Measurements from ENCODE around the gene MED13L. TPM values are rescaled to one million over a fixed set of nuclear protein-coding genes. Genes with fewer than 3 reads are reported as not detected.

Gene MED13L
- total RNA-seq, 1 donor from 2014 or later = 89.0 TPM

DNA sequence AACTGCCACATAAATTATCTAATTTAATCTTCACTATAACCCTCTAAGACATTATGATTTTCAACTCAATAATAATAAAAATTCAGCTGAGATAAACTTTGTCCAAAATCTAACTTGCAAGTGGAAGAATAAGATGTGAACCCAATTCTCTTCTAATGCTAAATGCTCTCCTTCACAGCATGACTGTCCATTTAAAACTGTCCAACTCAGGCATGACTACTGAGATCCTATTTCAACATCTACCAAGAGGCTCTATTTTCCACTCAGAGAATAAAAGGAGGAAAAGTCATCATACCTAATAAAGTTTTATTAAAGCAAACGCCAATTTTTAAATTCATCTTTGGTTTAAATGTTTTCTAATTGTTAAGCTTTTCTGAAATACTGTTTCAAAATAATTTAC, 183.6 kb downstream of the MED13L start:
- TF ChIP-seq, protein P1, sequence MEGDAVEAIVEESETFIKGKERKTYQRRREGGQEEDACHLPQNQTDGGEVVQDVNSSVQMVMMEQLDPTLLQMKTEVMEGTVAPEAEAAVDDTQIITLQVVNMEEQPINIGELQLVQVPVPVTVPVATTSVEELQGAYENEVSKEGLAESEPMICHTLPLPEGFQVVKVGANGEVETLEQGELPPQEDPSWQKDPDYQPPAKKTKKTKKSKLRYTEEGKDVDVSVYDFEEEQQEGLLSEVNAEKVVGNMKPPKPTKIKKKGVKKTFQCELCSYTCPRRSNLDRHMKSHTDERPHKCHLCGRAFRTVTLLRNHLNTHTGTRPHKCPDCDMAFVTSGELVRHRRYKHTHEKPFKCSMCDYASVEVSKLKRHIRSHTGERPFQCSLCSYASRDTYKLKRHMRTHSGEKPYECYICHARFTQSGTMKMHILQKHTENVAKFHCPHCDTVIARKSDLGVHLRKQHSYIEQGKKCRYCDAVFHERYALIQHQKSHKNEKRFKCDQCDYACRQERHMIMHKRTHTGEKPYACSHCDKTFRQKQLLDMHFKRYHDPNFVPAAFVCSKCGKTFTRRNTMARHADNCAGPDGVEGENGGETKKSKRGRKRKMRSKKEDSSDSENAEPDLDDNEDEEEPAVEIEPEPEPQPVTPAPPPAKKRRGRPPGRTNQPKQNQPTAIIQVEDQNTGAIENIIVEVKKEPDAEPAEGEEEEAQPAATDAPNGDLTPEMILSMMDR (conservative IDR thresholded peaks at IDR 0.05) = no peak
- no peaks in the 10 kb centered on the region for H3K9me3 Mint-ChIP-seq

DNA sequence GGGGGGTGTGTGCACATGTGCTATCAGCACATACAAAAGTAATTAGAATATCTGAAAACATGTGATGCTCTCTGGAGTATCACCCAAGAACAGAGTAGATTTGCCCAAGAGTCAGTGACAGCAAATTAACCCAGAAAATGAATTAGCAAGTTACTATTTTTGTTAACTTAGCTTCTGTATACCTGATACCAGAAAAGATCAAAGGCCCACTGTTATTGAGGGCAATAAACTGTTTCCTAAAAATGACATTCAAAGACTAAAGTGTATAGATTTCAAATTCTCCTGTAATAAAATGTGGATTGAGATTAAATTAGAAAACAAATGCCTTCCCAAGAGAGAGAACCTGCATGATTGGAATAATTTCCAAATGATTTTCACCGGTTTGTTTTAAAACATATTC, 184.7 kb downstream of the MED13L start:
- no peak for DNase-seq (ENCODE audit: low read depth, low spot score)
- Mint-ChIP-seq H3K4me1 (peaks cover 32% of the 10 kb centered on the region), H3K4me3 (no peak overlapping the region), H3K9me3 (no peaks in the 10 kb centered on the region), H3K27me3 (ENCODE audit: low read depth) (no peaks in the 10 kb centered on the region), H3K36me3 (ENCODE audit: low read depth) (no peaks in the 10 kb centered on the region), H3K27ac (ENCODE audit: unreplicated experiment) (no peak overlapping the region)
- TF ChIP-seq, protein P1 (conservative IDR thresholded peaks at IDR 0.05) = no peak

More for the DNA sequence above, 183.6 kb downstream of the MED13L start:
- peaks cover 23% of the 10 kb centered on the region for H3K4me1 Mint-ChIP-seq
- no peak for DNase-seq (ENCODE audit: low read depth, low spot score)
- no peaks in the 10 kb centered on the region for H3K27me3 Mint-ChIP-seq (ENCODE audit: low read depth)
- no peak overlapping the region for H3K27ac Mint-ChIP-seq (ENCODE audit: unreplicated experiment)
- H3K36me3 Mint-ChIP-seq (ENCODE audit: low read depth) = no peaks in the 10 kb centered on the region
- H3K4me3 Mint-ChIP-seq = no peak overlapping the region

DNA sequence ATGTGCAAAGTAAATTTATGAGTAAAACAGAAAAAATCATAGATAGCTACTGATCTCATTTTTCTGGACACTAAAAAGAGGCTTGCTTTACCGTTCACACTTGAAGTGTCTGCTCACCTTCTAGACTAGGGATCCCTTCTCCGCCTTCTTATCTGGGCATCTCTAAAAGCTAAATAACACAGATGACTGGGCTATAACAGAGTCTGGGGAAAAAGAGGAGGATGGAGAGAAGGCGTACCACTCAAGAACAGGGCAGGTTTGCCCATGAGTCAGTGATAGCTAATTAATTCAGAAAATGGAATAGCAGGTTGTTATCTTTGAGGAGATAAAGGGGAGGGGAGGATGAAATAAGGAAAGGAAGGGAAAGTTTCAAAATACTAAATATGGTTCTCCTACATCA, 185.3 kb downstream of the MED13L start:
- H3K27me3 Mint-ChIP-seq (ENCODE audit: low read depth) = no peaks in the 10 kb centered on the region
- no peak overlapping the region for H3K4me3 Mint-ChIP-seq
- H3K27ac Mint-ChIP-seq (ENCODE audit: unreplicated experiment) = no peak overlapping the region
- H3K36me3 Mint-ChIP-seq (ENCODE audit: low read depth) = no peaks in the 10 kb centered on the region
- no peaks in the 10 kb centered on the region for H3K9me3 Mint-ChIP-seq
- TF ChIP-seq, protein P1 (conservative IDR thresholded peaks at IDR 0.05) = no peak
- DNase-seq (ENCODE audit: low read depth, low spot score) = no peak
- peaks cover 38% of the 10 kb centered on the region for H3K4me1 Mint-ChIP-seq

DNA sequence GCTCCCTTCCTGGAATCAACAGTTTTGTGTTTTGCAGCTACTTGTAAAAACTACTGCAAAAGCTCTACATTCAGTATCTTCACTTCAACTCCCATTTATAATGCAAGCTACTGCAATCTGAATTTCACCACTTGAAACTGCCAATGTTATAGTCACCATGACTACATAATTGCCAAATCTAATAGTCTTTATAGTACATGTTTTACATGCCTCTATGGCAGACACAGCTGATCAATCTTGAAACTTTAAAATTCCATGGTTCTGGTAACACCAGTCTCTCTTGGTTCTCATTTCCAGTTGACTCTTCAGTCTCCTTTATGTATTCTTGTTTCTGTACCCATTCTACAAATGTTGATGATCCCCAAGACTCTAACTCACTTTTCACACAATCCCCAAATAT, 185.9 kb downstream of the MED13L start:
- Mint-ChIP-seq H3K36me3 (ENCODE audit: low read depth) (no peaks in the 10 kb centered on the region), H3K27me3 (ENCODE audit: low read depth) (no peaks in the 10 kb centered on the region), H3K4me3 (no peak overlapping the region), H3K9me3 (no peaks in the 10 kb centered on the region), H3K4me1 (peaks cover 39% of the 10 kb centered on the region), H3K27ac (ENCODE audit: unreplicated experiment) (no peak overlapping the region)
- no peak for DNase-seq (ENCODE audit: low read depth, low spot score)
- TF ChIP-seq, protein P1 (conservative IDR thresholded peaks at IDR 0.05) = no peak

DNA sequence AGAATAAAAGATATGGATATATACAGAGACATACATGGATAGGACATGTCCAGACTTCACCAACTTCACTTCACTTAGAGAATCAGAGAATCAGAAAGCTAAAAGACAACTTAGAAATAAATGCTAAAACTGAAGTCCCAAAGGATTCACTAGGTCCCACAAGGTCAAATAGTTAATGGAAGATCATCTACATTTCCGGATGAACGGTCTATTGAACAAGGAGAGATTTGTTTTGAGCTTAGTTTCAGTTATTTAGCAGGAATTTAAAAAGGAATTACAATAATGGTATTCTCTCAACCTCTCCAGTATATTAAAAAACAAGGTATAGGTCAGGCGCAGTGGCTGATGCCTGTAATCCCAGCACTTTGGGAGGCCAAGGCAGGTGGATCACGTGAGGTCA, 187.0 kb downstream of the MED13L start:
- no peaks in the 10 kb centered on the region for H3K36me3 Mint-ChIP-seq (ENCODE audit: low read depth)
- no peaks in the 10 kb centered on the region for H3K27me3 Mint-ChIP-seq (ENCODE audit: low read depth)
- H3K4me3 Mint-ChIP-seq = no peak overlapping the region
- no peaks in the 10 kb centered on the region for H3K9me3 Mint-ChIP-seq
- TF ChIP-seq, protein P1 (conservative IDR thresholded peaks at IDR 0.05) = no peak
- no peak overlapping the region for H3K27ac Mint-ChIP-seq (ENCODE audit: unreplicated experiment)
- DNase-seq (ENCODE audit: low read depth, low spot score) = no peak
- H3K4me1 Mint-ChIP-seq = peaks cover 44% of the 10 kb centered on the region

DNA sequence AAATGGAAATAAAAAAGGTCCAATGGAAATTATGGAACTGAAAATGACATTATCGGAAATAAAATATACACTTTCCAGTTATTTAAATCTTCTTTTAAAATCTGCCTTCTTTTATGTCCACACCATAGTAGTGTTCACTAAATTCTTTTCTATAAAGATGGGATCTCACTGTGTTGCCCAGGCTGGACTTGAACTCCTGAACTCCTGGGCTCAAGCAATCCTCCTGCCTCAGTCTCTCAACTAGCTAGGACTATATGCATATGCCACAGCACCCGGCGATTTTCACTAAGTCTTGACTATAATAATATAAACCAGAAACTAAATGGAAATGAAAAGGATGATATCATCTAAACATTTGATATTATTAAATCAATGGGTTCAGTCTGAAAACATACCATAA, 188.4 kb downstream of the MED13L start:
- peaks cover 1% of the 10 kb centered on the region for H3K36me3 Mint-ChIP-seq (ENCODE audit: low read depth)
- H3K4me3 Mint-ChIP-seq = no peak overlapping the region
- H3K9me3 Mint-ChIP-seq = no peaks in the 10 kb centered on the region
- TF ChIP-seq, protein P1 (conservative IDR thresholded peaks at IDR 0.05) = no peak
- H3K27ac Mint-ChIP-seq (ENCODE audit: unreplicated experiment) = no peak overlapping the region
- peaks cover 45% of the 10 kb centered on the region for H3K4me1 Mint-ChIP-seq
- H3K27me3 Mint-ChIP-seq (ENCODE audit: low read depth) = no peaks in the 10 kb centered on the region
- no peak for DNase-seq (ENCODE audit: low read depth, low spot score)

Data from neural crest cell (in vitro differentiated cells).